HG03045 (cell line): ENCODE measurements around the gene FKBP1A.
A peak's percentile ranks its signal among the peaks of the same experiment; 100 is the strongest.

Source experiments
- ATAC-seq: cut with Tn5 transposase; IDR thresholded peaks from one replicate; pipeline ENCODE4 v1.9.1; 2021; ENCODE audit warnings: mild to moderate bottlenecking, moderate library complexity; ENCODE audit not compliant: unreplicated experiment

The FKBP1A gene

GRCh38 chr20:1388741-1389483 is 3.9 kb downstream of the FKBP1A start:
- no peak for ATAC-seq

GRCh38 chr20:1388253-1388652 is 4.6 kb downstream of the FKBP1A start:
- ATAC-seq: no peak

- no peak for ATAC-seq
Measured at GRCh38 chr20:1386323-1386722, 6.5 kb downstream of the FKBP1A start.

GRCh38 chr20:1383623-1384404 is 9.0 kb downstream of the FKBP1A start:
- ATAC-seq: no peak

- no peak for ATAC-seq
Measured at GRCh38 chr20:1382670-1383069, 10.2 kb downstream of the FKBP1A start.

GRCh38 chr20:1381753-1382591 is 10.9 kb downstream of the FKBP1A start:
- ATAC-seq: no peak

GRCh38 chr20:1378735-1379125 is 14.1 kb downstream of the FKBP1A start:
- ATAC-seq: no peak

GRCh38 chr20:1377984-1378734 is 14.7 kb downstream of the FKBP1A start:
- ATAC-seq: no peak

- peak; percentile 51 for ATAC-seq
Measured at GRCh38 chr20:1377341-1377871, 15.4 kb downstream of the FKBP1A start.

- ATAC-seq: no peak
Measured at GRCh38 chr20:1376408-1377270, 16.2 kb downstream of the FKBP1A start.

- no peak for ATAC-seq
Measured at GRCh38 chr20:1376007-1376406, 16.8 kb downstream of the FKBP1A start.

- no peak for ATAC-seq
Measured at GRCh38 chr20:1375515-1375914, 17.3 kb downstream of the FKBP1A start.

- ATAC-seq: no peak
Measured at GRCh38 chr20:1374246-1374645, 18.6 kb downstream of the FKBP1A start.

- ATAC-seq: no peak
Measured at GRCh38 chr20:1373614-1374013, 19.2 kb downstream of the FKBP1A start.

GRCh38 chr20:1373036-1373435 is 19.8 kb downstream of the FKBP1A start:
- ATAC-seq: no peak

- ATAC-seq: no peak
Measured at GRCh38 chr20:1371830-1372539, 20.9 kb downstream of the FKBP1A start.

- ATAC-seq: no peak
Measured at GRCh38 chr20:1371202-1371782, 21.6 kb downstream of the FKBP1A start.

GRCh38 chr20:1370548-1371110 is 22.2 kb downstream of the FKBP1A start:
- ATAC-seq: no peak
